MCF 10A (cell line): ENCODE measurements around the gene ISOC2. TPM values are rescaled to one million over a fixed set of nuclear protein-coding genes. Genes with fewer than 3 reads are reported as not detected.
"Not testable (repeated sequence)": the region's sequence is repeated elsewhere in the genome, so short reads cannot be mapped to it uniquely, and the experiment has no call there.

Experiments
- BruUV-seq: library from RNA; stranded (reverse); fragments of 400-500 nt; replicated peaks from 2 replicates; lab custom pipeline; 2021; lab: Mats Ljungman, UMichigan
- CTCF ChIA-PET: fragments of 300-600 bp; sonication (Branson Sonifier 250); formaldehyde crosslinking; extraction: SDS; loops from one replicate; lab custom pipeline; 2021; ENCODE audit warnings: antibody characterized with exemption, inconsistent platforms; lab: Yijun Ruan, JAX
- POLR2A ChIA-PET: fragments of 300-600, 350-650 bp; sonication (Branson Sonifier 250); formaldehyde crosslinking; extraction: SDS; loops from one replicate; lab custom pipeline; 2020; ENCODE audit warnings: antibody characterized with exemption, inconsistent platforms; lab: Yijun Ruan, JAX
- DNase-seq: peaks from one replicate; pipeline ENCODE4 v3.0.0-alpha.2; 2018; ENCODE audit not compliant: unreplicated experiment
- H3K27ac Mint-ChIP-seq: one replicate; pipeline ENCODE4 v1.8.0; 2022; ENCODE audit warnings: mild to moderate bottlenecking, low read depth, mixed read lengths; ENCODE audit not compliant: unreplicated experiment
- H3K27me3 Mint-ChIP-seq: one replicate; pipeline ENCODE4 v1.8.0; 2022; ENCODE audit warnings: mixed read lengths; ENCODE audit not compliant: insufficient read depth, unreplicated experiment
- H3K36me3 Mint-ChIP-seq: one replicate; pipeline ENCODE4 v1.8.0; 2022; ENCODE audit warnings: mild to moderate bottlenecking, moderate library complexity, mixed read lengths; ENCODE audit not compliant: insufficient read depth, unreplicated experiment
- H3K4me1 Mint-ChIP-seq: one replicate; pipeline ENCODE4 v1.8.0; 2022; ENCODE audit warnings: mixed read lengths; ENCODE audit not compliant: insufficient read depth, unreplicated experiment
- H3K4me3 Mint-ChIP-seq: one replicate; pipeline ENCODE4 v1.8.0; 2022; ENCODE audit warnings: mild to moderate bottlenecking, moderate library complexity, mixed read lengths; ENCODE audit not compliant: unreplicated experiment
- H3K9me3 Mint-ChIP-seq: one replicate; pipeline ENCODE4 v1.8.0; 2022; ENCODE audit warnings: mixed read lengths; ENCODE audit not compliant: unreplicated experiment
- CTCF ChIP-seq: fragments of 200-600 bp; IDR thresholded peaks from one replicate; pipeline ENCODE4 v1.8.0; 2022; ENCODE audit warnings: antibody characterized with exemption, mild to moderate bottlenecking; ENCODE audit not compliant: unreplicated experiment
- intact Hi-C: fragments of 100-400 bp; cut with micrococcal nuclease; formaldehyde crosslinking; loops from 2 replicates; pipeline ENCODE4 v1.14.1; 2022
- total RNA-seq: library from RNA; stranded (reverse); gene quantifications from 2 replicates; pipeline ENCODE4 v1.2.3, GENCODE V29; 2022

The ISOC2 gene
- total RNA-seq, 1 experiment from 2014 or later, result 59.9 TPM

DNA sequence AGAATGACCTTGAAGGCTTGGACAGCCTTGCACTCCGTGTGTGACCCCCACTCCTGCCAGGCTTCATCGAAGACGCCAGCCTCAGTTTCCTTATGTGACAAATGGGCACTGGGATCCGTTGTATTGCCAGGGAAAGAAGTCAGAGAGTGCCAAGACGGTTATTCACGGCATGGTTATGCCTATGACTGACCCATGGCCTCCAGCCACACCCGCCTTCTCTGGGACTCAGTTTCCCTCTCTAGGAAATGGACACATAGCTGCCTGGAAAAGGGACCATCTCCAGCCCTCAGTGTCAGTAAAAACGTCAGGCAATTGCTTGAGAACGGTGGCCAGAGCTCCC lies 52.9 kb downstream of the ISOC2 start:
- POLR2A ChIA-PET, result interaction anchor here (0.6 to 6.1 kb wide), 7 partner anchors 19 to 149 kb away, joined by 3 to 57 read pairs (median 4); partner anchors contain the start of genes PPP6R1, RPL28 and TMEM238
- Mint-ChIP-seq H3K9me3 (no peaks in the 10 kb centered on the region), H3K36me3 (peaks cover 45% of the 10 kb centered on the region), H3K4me1 (peaks cover 16% of the 10 kb centered on the region), H3K27me3 (no peaks in the 10 kb centered on the region), H3K27ac (peak overlapping the region; percentile 99), H3K4me3 (peak overlapping the region; percentile 94)
- BruUV-seq, result TSS peak; percentile 77
- intact Hi-C loops, result no loop called here
- no peak for DNase-seq
- CTCF ChIA-PET, result interaction anchor here (0.6 to 2.3 kb wide), 5 partner anchors 9 to 168 kb away, joined by 3 to 12 read pairs (median 4); no protein-coding TSS in a partner anchor
- no peak for TF ChIP-seq CTCF

DNA sequence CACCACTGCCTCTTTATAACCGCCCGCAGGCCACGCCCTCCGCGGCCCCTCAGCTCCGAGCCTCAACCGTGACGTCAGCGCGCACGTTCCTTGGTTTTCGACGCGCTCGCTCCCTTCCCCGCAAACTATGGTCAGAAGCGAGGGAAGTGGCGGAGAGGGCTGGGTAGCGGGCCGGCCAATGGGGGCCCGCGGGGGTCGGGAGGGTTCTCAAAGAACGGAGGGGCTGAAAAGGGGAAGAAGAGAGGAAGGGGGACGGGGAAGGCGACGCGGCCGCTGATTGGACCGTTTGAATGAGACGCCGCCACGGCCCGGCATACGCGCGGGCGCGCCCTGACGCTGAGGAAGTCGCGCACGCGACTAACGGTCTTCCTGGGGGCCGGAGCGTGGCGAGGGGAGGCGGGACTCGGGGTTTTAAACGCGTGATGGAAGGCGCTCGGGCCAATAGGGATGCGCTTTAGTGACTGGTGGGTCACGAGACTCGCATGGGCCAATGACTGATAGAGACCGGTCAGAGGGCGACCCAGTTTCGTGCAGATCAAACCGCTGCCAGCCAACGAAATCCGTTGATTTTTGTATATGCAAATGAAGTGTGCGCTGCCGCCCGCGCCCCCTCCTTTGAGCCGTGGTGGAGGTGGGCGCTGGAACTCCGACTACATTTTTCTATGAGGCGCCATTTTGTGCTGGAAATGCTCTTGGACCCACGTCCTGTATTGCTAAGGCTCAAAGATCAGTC lies 53.5 kb downstream of the ISOC2 start:
- peaks cover 51% of the 10 kb centered on the region for H3K36me3 Mint-ChIP-seq
- ChIA-PET CTCF (interaction anchor here (0.6 to 2.3 kb wide), 4 partner anchors 10 to 167 kb away, joined by 3 to 12 read pairs (median 5); no protein-coding TSS in a partner anchor), POLR2A (interaction anchor here (0.6 to 6.1 kb wide), 26 partner anchors 9 to 1289 kb away, joined by 3 to 57 read pairs (median 4); partner anchors contain the start of genes HSPBP1, KMT5C, PPP6R1 and RPL28)
- peak overlapping the region; percentile 94 for H3K4me3 Mint-ChIP-seq
- no peak for TF ChIP-seq CTCF
- peak overlapping the region; percentile 99 for H3K27ac Mint-ChIP-seq
- H3K4me1 Mint-ChIP-seq, result peaks cover 21% of the 10 kb centered on the region
- BruUV-seq, result no TSS peak
- H3K27me3 Mint-ChIP-seq, result no peaks in the 10 kb centered on the region
- no peaks in the 10 kb centered on the region for H3K9me3 Mint-ChIP-seq
- intact Hi-C loops, result no loop called here
- DNase-seq, result peak; percentile 100

- BruUV-seq, H3K9me3 Mint-ChIP-seq, H3K27me3 Mint-ChIP-seq, intact Hi-C loops, DNase-seq: not testable (repeated sequence)
- peaks cover 56% of the 10 kb centered on the region for H3K36me3 Mint-ChIP-seq
- peak within 1 kb of the TSS; percentile 99 for H3K27ac Mint-ChIP-seq
- H3K4me3 Mint-ChIP-seq, result peak within 1 kb of the TSS; percentile 94
- POLR2A ChIA-PET, result interaction anchor here (0.6 to 6.1 kb wide), 25 partner anchors 8 to 1289 kb away, joined by 3 to 57 read pairs (median 4); partner anchors contain the start of genes DNAAF3, HSPBP1, KMT5C and PPP6R1
- peaks cover 21% of the 10 kb centered on the region for H3K4me1 Mint-ChIP-seq
- CTCF ChIA-PET, result interaction anchor here (0.6 kb wide), 1 partner anchor 114 kb away, joined by 3 read pairs; no protein-coding TSS in a partner anchor
Observed at GRCh38 chr19:55407550-55407799, 54.0 kb downstream of the ISOC2 start, which contains the start of gene UBE2S. Gene UBE2S, minus strand, starts transcription at chr19:55407788. Its CDS starts 199 bp downstream, at chr19:55407589.

DNA sequence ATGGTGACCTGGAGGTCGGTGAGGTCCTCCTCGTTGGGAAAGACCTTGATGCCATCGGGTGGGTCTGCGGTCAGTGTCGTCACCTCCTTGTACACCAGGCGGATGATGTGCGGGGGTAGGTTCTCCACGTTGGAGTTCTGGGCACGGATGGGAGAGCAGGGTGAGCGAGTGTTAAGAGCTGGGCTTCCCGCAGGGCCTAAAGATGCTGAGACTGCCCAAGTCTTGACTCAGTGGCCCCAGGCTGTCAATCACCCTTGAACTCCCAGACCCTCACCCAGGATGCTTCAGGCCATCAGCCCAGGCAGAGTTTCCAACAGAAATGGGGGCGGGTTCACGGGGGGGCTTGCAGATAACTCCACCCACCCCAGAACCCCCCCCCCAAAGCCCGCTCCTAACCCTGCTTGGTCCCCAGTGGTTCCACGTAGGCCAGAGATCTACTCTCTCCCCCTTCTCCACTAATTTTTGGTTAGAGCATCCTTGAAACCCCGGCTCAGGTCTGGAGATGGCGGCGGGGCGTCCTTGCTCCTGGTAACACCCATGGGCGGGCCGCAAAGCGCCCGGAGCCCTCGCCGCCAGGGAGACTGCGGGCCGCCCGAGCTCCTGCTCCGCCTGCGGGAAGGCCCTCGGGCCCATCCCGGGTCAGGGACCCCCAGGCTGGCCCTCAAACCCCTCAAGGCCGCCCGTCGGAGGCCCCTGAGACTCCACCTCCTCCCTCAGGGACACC lies 54.5 kb downstream of the ISOC2 start:
- no peaks in the 10 kb centered on the region for H3K27me3 Mint-ChIP-seq
- H3K9me3 Mint-ChIP-seq, result no peaks in the 10 kb centered on the region
- peaks cover 61% of the 10 kb centered on the region for H3K36me3 Mint-ChIP-seq
- ChIA-PET POLR2A (interaction anchor here (0.6 to 6.1 kb wide), 27 partner anchors 8 to 1288 kb away, joined by 3 to 57 read pairs (median 4); partner anchors contain the start of genes DNAAF3, HSPBP1, KMT5C and PPP6R1), CTCF (interaction anchor here (0.6 to 1.9 kb wide), 3 partner anchors 114 to 265 kb away, joined by 3 to 9 read pairs (median 5); no protein-coding TSS in a partner anchor)
- H3K4me1 Mint-ChIP-seq, result peaks cover 21% of the 10 kb centered on the region
- BruUV-seq, result TSS peak; percentile 60
- no peak for DNase-seq
- no peak for TF ChIP-seq CTCF
- peak overlapping the region; percentile 94 for H3K4me3 Mint-ChIP-seq
- intact Hi-C loops, result no loop called here
- H3K27ac Mint-ChIP-seq, result peak overlapping the region; percentile 99
